CD4-positive, alpha-beta T cell (primary cell): ENCODE measurements around the gene SPTSSB. TPM values are rescaled to one million over a fixed set of nuclear protein-coding genes. Genes with fewer than 3 reads are reported as not detected.

Experiments used
- ATAC-seq: fragments of 200-7000 bp; cut with Tn5 transposase; one replicate; pipeline ENCODE4 v1.10.0; 2022; ENCODE audit warnings: mild to moderate bottlenecking; ENCODE audit not compliant: poor library complexity
- CTCF ChIA-PET: fragments of 350-600 bp; sonication (Branson Sonifier 250); formaldehyde crosslinking; loops from one replicate; lab custom pipeline; 2021; ENCODE audit warnings: antibody characterized with exemption, inconsistent platforms; lab: Charles Lee
- POLR2A ChIA-PET: fragments of 350-600 bp; sonication (Branson Sonifier 250); formaldehyde crosslinking; loops from one replicate; lab custom pipeline; 2021; ENCODE audit warnings: antibody characterized with exemption, inconsistent platforms; lab: Charles Lee
- DNase-seq, 14 experiments: peaks; one replicate each; pipeline ENCODE4 v3.0.0-alpha.2; 2013 to 2020; ENCODE audit warnings: mixed read lengths in 2 of 14
- H3K27ac ChIP-seq, 2 donors: one replicate each; pipeline versions ENCODE4 v1.5.1 to v1.7.0; 2013; ENCODE audit warnings: low read length in 2 of 2, low read depth in 1 of 2, mild to moderate bottlenecking in 1 of 2
- H3K27me3 ChIP-seq, 2 experiments: 1 replicate in 1 of 2; 2 replicates in 1 of 2; pipeline versions ENCODE4 v1.6.1 to v1.7.0; 2013; ENCODE audit warnings: low read length in 2 of 2, control low read depth in 1 of 2, mild to moderate bottlenecking in 1 of 2, moderate library complexity in 1 of 2; ENCODE audit not compliant: insufficient read depth in 2 of 2, control insufficient read depth in 1 of 2
- H3K36me3 ChIP-seq: one replicate; pipeline ENCODE4 v1.6.1; 2013; ENCODE audit warnings: low read length, control low read depth; ENCODE audit not compliant: insufficient read depth
- H3K4me1 ChIP-seq: one replicate; pipeline ENCODE4 v1.6.1; 2013; ENCODE audit warnings: low read length, control low read depth; ENCODE audit not compliant: insufficient read depth
- H3K4me3 ChIP-seq: one replicate; pipeline ENCODE4 v1.5.1; 2013; ENCODE audit warnings: mild to moderate bottlenecking, low read length, moderate library complexity
- H3K9me3 ChIP-seq, 2 experiments: 1 replicate in 1 of 2; 2 replicates in 1 of 2; pipeline versions ENCODE4 v1.6.1 to v1.7.0; 2013; ENCODE audit warnings: low read length in 2 of 2, mild to moderate bottlenecking in 2 of 2, control low read depth in 1 of 2, moderate library complexity in 1 of 2; ENCODE audit not compliant: control insufficient read depth in 1 of 2, insufficient read depth in 1 of 2
- H3K27ac Mint-ChIP-seq: one replicate; pipeline ENCODE4 v1.8.0; 2020; ENCODE audit warnings: mixed read lengths
- H3K27me3 Mint-ChIP-seq: one replicate; pipeline ENCODE4 v1.8.0; 2021; ENCODE audit warnings: mixed read lengths
- H3K36me3 Mint-ChIP-seq: one replicate; pipeline ENCODE4 v1.8.0; 2021; ENCODE audit warnings: low read depth, mixed read lengths
- H3K4me1 Mint-ChIP-seq: one replicate; pipeline ENCODE4 v1.8.0; 2021; ENCODE audit warnings: low read depth, mixed read lengths
- H3K4me3 Mint-ChIP-seq: one replicate; pipeline ENCODE4 v1.8.0; 2020; ENCODE audit warnings: mild to moderate bottlenecking, mixed read lengths
- H3K9me3 Mint-ChIP-seq: one replicate; pipeline ENCODE4 v1.8.0; 2020; ENCODE audit warnings: mixed read lengths
- CTCF ChIP-seq: fragments of 200-600 bp; IDR thresholded peaks from one replicate; pipeline ENCODE4 v1.8.0; 2022; ENCODE audit warnings: antibody characterized with exemption, mild to moderate bottlenecking
- intact Hi-C, 2 experiments: fragments of 100-400 bp; cut with DNase I in 1 of 2; cut with micrococcal nuclease in 1 of 2; formaldehyde crosslinking; loops; one replicate each; pipeline versions ENCODE4 v1.15.1 to v1.9.0; 2023 to 2025; cut with DNase I, micrococcal nuclease
- total RNA-seq, 174 experiments: library from RNA in 2 of 174; stranded (reverse) in 2 of 174; gene quantifications; one replicate each; pipeline ENCODE4 v1.2.3 and lab custom pipeline; 2021 to 2026

SPTSSB gene
- total RNA-seq, 2 experiments from 2014 or later = 0.11 TPM; not detected in 1

- CTCF ChIA-PET = no interaction called here
- Histone ChIP-seq H3K4me1 (peaks cover 17% of the 10 kb centered on the region), H3K9me3 (no peaks in the 10 kb centered on the region), H3K36me3 (no peaks in the 10 kb centered on the region), H3K4me3 (no peak overlapping the region), H3K27ac (no peak overlapping the region), H3K27me3 (no peaks in the 10 kb centered on the region)
- H3K9me3 Mint-ChIP-seq = no peaks in the 10 kb centered on the region
- peaks cover 42% of the 10 kb centered on the region for H3K4me1 Mint-ChIP-seq
- H3K4me3 Mint-ChIP-seq = no peak overlapping the region
- ATAC-seq = no peak
- intact Hi-C loops = no loop called here
- DNase-seq = peak in 2 of 14 experiments; percentile 14 to 25
- H3K36me3 Mint-ChIP-seq = no peaks in the 10 kb centered on the region
- TF ChIP-seq CTCF = no peak
- H3K27ac Mint-ChIP-seq = no peak overlapping the region
- H3K27me3 Mint-ChIP-seq = peaks cover 17% of the 10 kb centered on the region
- POLR2A ChIA-PET = no interaction called here
Observed at GRCh38 chr3:161389445-161390035, 18.2 kb upstream of the SPTSSB start.

GRCh38 chr3:161388855-161389254, 17.5 kb upstream of the SPTSSB start:
- Histone ChIP-seq H3K27ac (no peak overlapping the region), H3K9me3 (no peaks in the 10 kb centered on the region), H3K36me3 (no peaks in the 10 kb centered on the region), H3K27me3 (no peaks in the 10 kb centered on the region), H3K4me1 (peaks cover 10% of the 10 kb centered on the region), H3K4me3 (no peak overlapping the region)
- DNase-seq = no peak
- CTCF ChIA-PET = no interaction called here
- intact Hi-C loops = no loop called here
- ATAC-seq = no peak
- POLR2A ChIA-PET = no interaction called here
- H3K4me1 Mint-ChIP-seq = peaks cover 35% of the 10 kb centered on the region
- no peak overlapping the region for H3K4me3 Mint-ChIP-seq
- no peaks in the 10 kb centered on the region for H3K36me3 Mint-ChIP-seq
- no peaks in the 10 kb centered on the region for H3K9me3 Mint-ChIP-seq
- H3K27ac Mint-ChIP-seq = no peak overlapping the region
- no peak for TF ChIP-seq CTCF
- peaks cover 21% of the 10 kb centered on the region for H3K27me3 Mint-ChIP-seq

- Mint-ChIP-seq H3K27ac (no peak overlapping the region), H3K9me3 (no peaks in the 10 kb centered on the region), H3K4me1 (peaks cover 19% of the 10 kb centered on the region), H3K27me3 (peaks cover 29% of the 10 kb centered on the region), H3K36me3 (no peaks in the 10 kb centered on the region), H3K4me3 (no peak overlapping the region)
- no peaks in the 10 kb centered on the region for H3K36me3 ChIP-seq
- CTCF ChIA-PET = no interaction called here
- intact Hi-C loops = no loop called here
- DNase-seq (no peak), ATAC-seq (no peak)
- H3K9me3 ChIP-seq = no peaks in the 10 kb centered on the region
- H3K27ac ChIP-seq = no peak overlapping the region
- no peak for TF ChIP-seq CTCF
- POLR2A ChIA-PET = no interaction called here
- peaks cover under 1% of the 10 kb centered on the region for H3K4me1 ChIP-seq
- peaks cover 0 to 3% of the 10 kb centered on the region in 2 experiments for H3K27me3 ChIP-seq
- H3K4me3 ChIP-seq = no peak overlapping the region
Observed at GRCh38 chr3:161386991-161387770, 15.9 kb upstream of the SPTSSB start.
